GM23338 (cell line): Measurements from ENCODE around the gene ERP44. TPM values are rescaled to one million over a fixed set of nuclear protein-coding genes. Genes with fewer than 3 reads are reported as not detected.

Experiments used
- ATAC-seq: fragments of 200-7000 bp; cut with Tn5 transposase; 3 replicates; pipeline ENCODE4 v1.9.1; 2020
- DNase-seq: peaks from one replicate; pipeline ENCODE4 v3.0.0-alpha.2; 2015; ENCODE audit warnings: low spot score
- H2AFZ ChIP-seq: fragments of 200-600 bp; sonication (generic); 2 replicates; pipeline ENCODE4 v1.8.0; 2016; ENCODE audit warnings: antibody characterized with exemption, mild to moderate bottlenecking, moderate library complexity
- H3F3A ChIP-seq: fragments of 200-600 bp; sonication (generic); replicated peaks from 2 replicates; pipeline ENCODE4 v1.8.0; 2017; ENCODE audit warnings: antibody characterized with exemption, mixed run types, low read depth
- H3K27ac ChIP-seq: fragments of 200-600 bp; sonication (generic); 2 replicates; pipeline ENCODE4 v1.6.1; 2016; ENCODE audit warnings: low read depth
- H3K27me3 ChIP-seq: fragments of 200-600 bp; sonication (generic); 2 replicates; pipeline ENCODE4 v1.8.0; 2016; ENCODE audit warnings: mild to moderate bottlenecking, mixed run types, moderate library complexity; ENCODE audit not compliant: insufficient read depth
- H3K36me3 ChIP-seq: fragments of 200-600 bp; sonication (generic); 2 replicates; pipeline ENCODE4 v1.8.0; 2016; ENCODE audit warnings: mild to moderate bottlenecking; ENCODE audit not compliant: insufficient read depth
- H3K4me1 ChIP-seq: fragments of 200-600 bp; sonication (generic); 2 replicates; pipeline ENCODE4 v1.8.0; 2016; ENCODE audit warnings: mild to moderate bottlenecking, moderate library complexity; ENCODE audit not compliant: insufficient read depth
- H3K4me2 ChIP-seq: fragments of 200-600 bp; sonication (generic); 2 replicates; pipeline ENCODE4 v1.7.1; 2017; ENCODE audit warnings: mixed run types
- H3K4me3 ChIP-seq: fragments of 200-600 bp; sonication (generic); 2 replicates; pipeline ENCODE4 v1.6.1; 2016; ENCODE audit warnings: mixed run types
- H3K79me2 ChIP-seq: fragments of 200-600 bp; sonication (generic); replicated peaks from 2 replicates; pipeline ENCODE4 v1.8.0; 2017; ENCODE audit warnings: mild to moderate bottlenecking; ENCODE audit not compliant: insufficient read depth
- H3K9me2 ChIP-seq: fragments of 200-600 bp; sonication (generic); 2 replicates; pipeline ENCODE4 v1.8.0; 2017; ENCODE audit not compliant: insufficient read depth
- H4K20me1 ChIP-seq: fragments of 200-600 bp; sonication (generic); replicated peaks from 2 replicates; pipeline ENCODE4 v1.8.0; 2017; ENCODE audit warnings: mild to moderate bottlenecking; ENCODE audit not compliant: insufficient read depth
- H3K27ac Mint-ChIP-seq: 2 replicates; pipeline ENCODE4 v1.8.0; 2020; ENCODE audit warnings: inconsistent platforms, mild to moderate bottlenecking, moderate library complexity, mixed read lengths
- H3K27me3 Mint-ChIP-seq: 3 replicates; pipeline ENCODE4 v1.8.0; 2022; ENCODE audit warnings: low read depth, mild to moderate bottlenecking, moderate library complexity, mixed read lengths, inconsistent platforms; ENCODE audit not compliant: insufficient read depth, poor library complexity
- H3K36me3 Mint-ChIP-seq: 3 replicates; pipeline ENCODE4 v1.8.0; 2021; ENCODE audit warnings: low read depth, mild to moderate bottlenecking, inconsistent platforms, moderate library complexity, mixed read lengths
- H3K4me1 Mint-ChIP-seq: 3 replicates; pipeline ENCODE4 v1.8.0; 2020; ENCODE audit warnings: mild to moderate bottlenecking, inconsistent platforms, mixed read lengths
- H3K4me3 Mint-ChIP-seq: 3 replicates; pipeline ENCODE4 v1.8.0; 2021; ENCODE audit warnings: moderate library complexity, mild to moderate bottlenecking, inconsistent platforms, mixed read lengths
- H3K9me3 Mint-ChIP-seq: 3 replicates; pipeline ENCODE4 v1.8.0; 2020; ENCODE audit warnings: moderate library complexity, mild to moderate bottlenecking, inconsistent platforms, mixed read lengths
- CREB1 ChIP-seq: fragments of 250-450 bp; sonication (Bioruptor Pico); IDR thresholded peaks from 2 replicates; pipeline ENCODE4 v1.5.0; 2020; ENCODE audit warnings: low read depth, mild to moderate bottlenecking, moderate library complexity
- EZH2 ChIP-seq: fragments of 200-600 bp; sonication (generic); IDR thresholded peaks from one replicate; pipeline ENCODE4 v1.8.0; 2017; ENCODE audit warnings: antibody characterized with exemption, mild to moderate bottlenecking, low read depth; ENCODE audit not compliant: unreplicated experiment
- EZH2phosphoT487 ChIP-seq: fragments of 200-600 bp; sonication (generic); IDR thresholded peaks from one replicate; pipeline ENCODE4 v1.8.1; 2018; ENCODE audit warnings: antibody characterized with exemption; ENCODE audit not compliant: unreplicated experiment
- JUNB ChIP-seq: IDR thresholded peaks from one replicate; pipeline ENCODE4 v1.6.1; 2016; ENCODE audit warnings: antibody characterized with exemption; ENCODE audit not compliant: unreplicated experiment
- NANOG ChIP-seq: IDR thresholded peaks from 2 replicates; pipeline ENCODE4 v1.6.1; 2016; ENCODE audit warnings: antibody characterized with exemption, borderline replicate concordance
- POLR2AphosphoS5 ChIP-seq: IDR thresholded peaks from 2 replicates; pipeline ENCODE4 v1.6.1; 2016; ENCODE audit warnings: antibody characterized with exemption, low read depth
- STAT1 ChIP-seq: IDR thresholded peaks from one replicate; pipeline ENCODE4 v1.6.1; 2016; ENCODE audit warnings: antibody characterized with exemption; ENCODE audit not compliant: unreplicated experiment
- ZNF114 ChIP-seq: fragments of 250-450 bp; sonication (Bioruptor Pico); IDR thresholded peaks from 2 replicates; pipeline ENCODE4 v1.5.0; 2020; ENCODE audit warnings: mild to moderate bottlenecking, moderate library complexity
- ZNF331 ChIP-seq: fragments of 250-450 bp; sonication (Bioruptor Pico); IDR thresholded peaks from 2 replicates; pipeline ENCODE4 v1.5.0; 2020; ENCODE audit warnings: low read depth, mild to moderate bottlenecking, moderate library complexity
- polyA plus RNA-seq: library from polyadenylated mRNA; unstranded; fragments of >200 nt; fragmentation: Nextera tagmentation; extraction: Ambion mirVana; gene quantifications from 2 replicates; pipeline ENCODE4 v1.2.1, GENCODE V29; 2016
- total RNA-seq: library from RNA; depleted of rRNA; stranded (reverse); fragments of >200 nt; shearing (Covaris generic); gene quantifications from 2 replicates; pipeline ENCODE4 v1.2.3, GENCODE V29; 2014
- TF ChIP-seq, protein P1 (sequence below): fragments of 250-450 bp; sonication (Bioruptor Pico); IDR thresholded peaks from 2 replicates; pipeline ENCODE4 v1.5.0; 2020; ENCODE audit warnings: mild to moderate bottlenecking, moderate library complexity
- TF ChIP-seq, protein P2 (sequence below): IDR thresholded peaks from 2 replicates; pipeline ENCODE4 v1.6.1; 2016; ENCODE audit warnings: antibody characterized with exemption
- TF ChIP-seq, protein P3 (sequence below), 2 experiments: fragments of 200-600 bp in 1 of 2; sonication (generic) in 1 of 2; conservative IDR thresholded peaks; 2 replicates each; pipeline versions ENCODE4 v1.5.1 to v1.6.1; 2016 to 2017; ENCODE audit warnings: antibody characterized with exemption in 2 of 2, low read depth in 2 of 2, mild to moderate bottlenecking in 2 of 2, moderate library complexity in 1 of 2
- TF ChIP-seq, protein P4 (sequence below): IDR thresholded peaks from one replicate; pipeline ENCODE4 v1.6.1; 2018; ENCODE audit warnings: antibody characterized with exemption; ENCODE audit not compliant: unreplicated experiment

Gene ERP44
- total and polyA plus RNA-seq, 2 experiments from 2014 or later, result 13.0 to 24.1 TPM

DNA sequence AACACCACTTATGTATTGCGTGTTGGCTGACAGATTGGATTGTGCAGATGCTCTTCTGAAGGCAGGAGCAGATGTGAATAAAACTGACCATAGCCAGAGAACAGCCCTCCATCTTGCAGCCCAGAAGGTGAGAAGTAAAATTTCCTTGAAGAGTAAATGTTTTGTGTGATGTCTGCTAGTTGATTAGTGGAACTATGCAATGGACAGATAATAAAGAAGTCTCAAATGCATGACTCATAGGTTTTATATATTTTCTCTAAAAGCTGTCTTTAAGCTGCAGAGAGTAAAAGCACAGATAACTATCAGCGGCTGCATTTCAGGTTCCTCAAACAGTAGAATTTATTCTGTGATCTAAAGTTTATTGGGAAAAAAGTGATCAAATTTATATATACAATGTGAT lies 27.6 kb upstream of the ERP44 start:
- Histone ChIP-seq H3K79me2 (no peaks in the 10 kb centered on the region), H4K20me1 (no peaks in the 10 kb centered on the region), H3K4me2 (no peak overlapping the region), H3K4me3 (no peak overlapping the region), H3K27me3 (no peaks in the 10 kb centered on the region), H3K27ac (no peak overlapping the region), H3K4me1 (peaks cover 5% of the 10 kb centered on the region; the same call in 1 of the 2 replicates), H3K9me2 (no peaks in the 10 kb centered on the region), H2AFZ (no peak overlapping the region), H3F3A (no peaks in the 10 kb centered on the region), H3K36me3 (no peaks in the 10 kb centered on the region)
- Mint-ChIP-seq H3K4me1 (peaks cover 5% of the 10 kb centered on the region; the same call in 2 of the 3 replicates), H3K4me3 (no peak overlapping the region), H3K27ac (no peak overlapping the region), H3K36me3 (no peaks in the 10 kb centered on the region; the same call in 2 of the 3 replicates), H3K9me3 (no peaks in the 10 kb centered on the region), H3K27me3 (no peaks in the 10 kb centered on the region)
- no peak for DNase-seq
- TF ChIP-seq, protein P1, sequence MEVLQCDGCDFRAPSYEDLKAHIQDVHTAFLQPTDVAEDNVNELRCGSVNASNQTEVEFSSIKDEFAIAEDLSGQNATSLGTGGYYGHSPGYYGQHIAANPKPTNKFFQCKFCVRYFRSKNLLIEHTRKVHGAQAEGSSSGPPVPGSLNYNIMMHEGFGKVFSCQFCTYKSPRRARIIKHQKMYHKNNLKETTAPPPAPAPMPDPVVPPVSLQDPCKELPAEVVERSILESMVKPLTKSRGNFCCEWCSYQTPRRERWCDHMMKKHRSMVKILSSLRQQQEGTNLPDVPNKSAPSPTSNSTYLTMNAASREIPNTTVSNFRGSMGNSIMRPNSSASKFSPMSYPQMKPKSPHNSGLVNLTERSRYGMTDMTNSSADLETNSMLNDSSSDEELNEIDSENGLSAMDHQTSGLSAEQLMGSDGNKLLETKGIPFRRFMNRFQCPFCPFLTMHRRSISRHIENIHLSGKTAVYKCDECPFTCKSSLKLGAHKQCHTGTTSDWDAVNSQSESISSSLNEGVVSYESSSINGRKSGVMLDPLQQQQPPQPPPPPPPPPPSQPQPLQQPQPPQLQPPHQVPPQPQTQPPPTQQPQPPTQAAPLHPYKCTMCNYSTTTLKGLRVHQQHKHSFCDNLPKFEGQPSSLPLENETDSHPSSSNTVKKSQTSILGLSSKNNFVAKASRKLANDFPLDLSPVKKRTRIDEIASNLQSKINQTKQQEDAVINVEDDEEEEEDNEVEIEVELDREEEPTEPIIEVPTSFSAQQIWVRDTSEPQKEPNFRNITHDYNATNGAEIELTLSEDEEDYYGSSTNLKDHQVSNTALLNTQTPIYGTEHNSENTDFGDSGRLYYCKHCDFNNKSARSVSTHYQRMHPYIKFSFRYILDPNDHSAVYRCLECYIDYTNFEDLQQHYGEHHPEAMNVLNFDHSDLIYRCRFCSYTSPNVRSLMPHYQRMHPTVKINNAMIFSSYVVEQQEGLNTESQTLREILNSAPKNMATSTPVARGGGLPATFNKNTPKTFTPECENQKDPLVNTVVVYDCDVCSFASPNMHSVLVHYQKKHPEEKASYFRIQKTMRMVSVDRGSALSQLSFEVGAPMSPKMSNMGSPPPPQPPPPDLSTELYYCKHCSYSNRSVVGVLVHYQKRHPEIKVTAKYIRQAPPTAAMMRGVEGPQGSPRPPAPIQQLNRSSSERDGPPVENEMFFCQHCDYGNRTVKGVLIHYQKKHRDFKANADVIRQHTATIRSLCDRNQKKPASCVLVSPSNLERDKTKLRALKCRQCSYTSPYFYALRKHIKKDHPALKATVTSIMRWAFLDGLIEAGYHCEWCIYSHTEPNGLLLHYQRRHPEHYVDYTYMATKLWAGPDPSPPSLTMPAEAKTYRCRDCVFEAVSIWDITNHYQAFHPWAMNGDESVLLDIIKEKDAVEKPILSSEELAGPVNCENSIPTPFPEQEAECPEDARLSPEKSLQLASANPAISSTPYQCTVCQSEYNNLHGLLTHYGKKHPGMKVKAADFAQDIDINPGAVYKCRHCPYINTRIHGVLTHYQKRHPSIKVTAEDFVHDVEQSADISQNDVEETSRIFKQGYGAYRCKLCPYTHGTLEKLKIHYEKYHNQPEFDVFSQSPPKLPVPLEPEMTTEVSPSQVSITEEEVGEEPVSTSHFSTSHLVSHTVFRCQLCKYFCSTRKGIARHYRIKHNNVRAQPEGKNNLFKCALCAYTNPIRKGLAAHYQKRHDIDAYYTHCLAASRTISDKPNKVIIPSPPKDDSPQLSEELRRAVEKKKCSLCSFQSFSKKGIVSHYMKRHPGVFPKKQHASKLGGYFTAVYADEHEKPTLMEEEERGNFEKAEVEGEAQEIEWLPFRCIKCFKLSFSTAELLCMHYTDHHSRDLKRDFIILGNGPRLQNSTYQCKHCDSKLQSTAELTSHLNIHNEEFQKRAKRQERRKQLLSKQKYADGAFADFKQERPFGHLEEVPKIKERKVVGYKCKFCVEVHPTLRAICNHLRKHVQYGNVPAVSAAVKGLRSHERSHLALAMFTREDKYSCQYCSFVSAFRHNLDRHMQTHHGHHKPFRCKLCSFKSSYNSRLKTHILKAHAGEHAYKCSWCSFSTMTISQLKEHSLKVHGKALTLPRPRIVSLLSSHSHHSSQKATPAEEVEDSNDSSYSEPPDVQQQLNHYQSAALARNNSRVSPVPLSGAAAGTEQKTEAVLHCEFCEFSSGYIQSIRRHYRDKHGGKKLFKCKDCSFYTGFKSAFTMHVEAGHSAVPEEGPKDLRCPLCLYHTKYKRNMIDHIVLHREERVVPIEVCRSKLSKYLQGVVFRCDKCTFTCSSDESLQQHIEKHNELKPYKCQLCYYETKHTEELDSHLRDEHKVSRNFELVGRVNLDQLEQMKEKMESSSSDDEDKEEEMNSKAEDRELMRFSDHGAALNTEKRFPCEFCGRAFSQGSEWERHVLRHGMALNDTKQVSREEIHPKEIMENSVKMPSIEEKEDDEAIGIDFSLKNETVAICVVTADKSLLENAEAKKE (CRISPR knock-in tag), result no peak
- TF ChIP-seq ZNF114 (CRISPR knock-in tag), result no peak
- no peak for TF ChIP-seq EZH2
- TF ChIP-seq STAT1, result no peak
- TF ChIP-seq CREB1 (CRISPR knock-in tag), result no peak
- TF ChIP-seq, protein P2, sequence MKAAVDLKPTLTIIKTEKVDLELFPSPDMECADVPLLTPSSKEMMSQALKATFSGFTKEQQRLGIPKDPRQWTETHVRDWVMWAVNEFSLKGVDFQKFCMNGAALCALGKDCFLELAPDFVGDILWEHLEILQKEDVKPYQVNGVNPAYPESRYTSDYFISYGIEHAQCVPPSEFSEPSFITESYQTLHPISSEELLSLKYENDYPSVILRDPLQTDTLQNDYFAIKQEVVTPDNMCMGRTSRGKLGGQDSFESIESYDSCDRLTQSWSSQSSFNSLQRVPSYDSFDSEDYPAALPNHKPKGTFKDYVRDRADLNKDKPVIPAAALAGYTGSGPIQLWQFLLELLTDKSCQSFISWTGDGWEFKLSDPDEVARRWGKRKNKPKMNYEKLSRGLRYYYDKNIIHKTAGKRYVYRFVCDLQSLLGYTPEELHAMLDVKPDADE, result no peak
- no peak for TF ChIP-seq POLR2AphosphoS5
- TF ChIP-seq, protein P3, sequence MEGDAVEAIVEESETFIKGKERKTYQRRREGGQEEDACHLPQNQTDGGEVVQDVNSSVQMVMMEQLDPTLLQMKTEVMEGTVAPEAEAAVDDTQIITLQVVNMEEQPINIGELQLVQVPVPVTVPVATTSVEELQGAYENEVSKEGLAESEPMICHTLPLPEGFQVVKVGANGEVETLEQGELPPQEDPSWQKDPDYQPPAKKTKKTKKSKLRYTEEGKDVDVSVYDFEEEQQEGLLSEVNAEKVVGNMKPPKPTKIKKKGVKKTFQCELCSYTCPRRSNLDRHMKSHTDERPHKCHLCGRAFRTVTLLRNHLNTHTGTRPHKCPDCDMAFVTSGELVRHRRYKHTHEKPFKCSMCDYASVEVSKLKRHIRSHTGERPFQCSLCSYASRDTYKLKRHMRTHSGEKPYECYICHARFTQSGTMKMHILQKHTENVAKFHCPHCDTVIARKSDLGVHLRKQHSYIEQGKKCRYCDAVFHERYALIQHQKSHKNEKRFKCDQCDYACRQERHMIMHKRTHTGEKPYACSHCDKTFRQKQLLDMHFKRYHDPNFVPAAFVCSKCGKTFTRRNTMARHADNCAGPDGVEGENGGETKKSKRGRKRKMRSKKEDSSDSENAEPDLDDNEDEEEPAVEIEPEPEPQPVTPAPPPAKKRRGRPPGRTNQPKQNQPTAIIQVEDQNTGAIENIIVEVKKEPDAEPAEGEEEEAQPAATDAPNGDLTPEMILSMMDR (conservative IDR thresholded peaks at IDR 0.05; ENCODE audit: low read depth in 2 of 2), result no peak
- TF ChIP-seq, protein P4, sequence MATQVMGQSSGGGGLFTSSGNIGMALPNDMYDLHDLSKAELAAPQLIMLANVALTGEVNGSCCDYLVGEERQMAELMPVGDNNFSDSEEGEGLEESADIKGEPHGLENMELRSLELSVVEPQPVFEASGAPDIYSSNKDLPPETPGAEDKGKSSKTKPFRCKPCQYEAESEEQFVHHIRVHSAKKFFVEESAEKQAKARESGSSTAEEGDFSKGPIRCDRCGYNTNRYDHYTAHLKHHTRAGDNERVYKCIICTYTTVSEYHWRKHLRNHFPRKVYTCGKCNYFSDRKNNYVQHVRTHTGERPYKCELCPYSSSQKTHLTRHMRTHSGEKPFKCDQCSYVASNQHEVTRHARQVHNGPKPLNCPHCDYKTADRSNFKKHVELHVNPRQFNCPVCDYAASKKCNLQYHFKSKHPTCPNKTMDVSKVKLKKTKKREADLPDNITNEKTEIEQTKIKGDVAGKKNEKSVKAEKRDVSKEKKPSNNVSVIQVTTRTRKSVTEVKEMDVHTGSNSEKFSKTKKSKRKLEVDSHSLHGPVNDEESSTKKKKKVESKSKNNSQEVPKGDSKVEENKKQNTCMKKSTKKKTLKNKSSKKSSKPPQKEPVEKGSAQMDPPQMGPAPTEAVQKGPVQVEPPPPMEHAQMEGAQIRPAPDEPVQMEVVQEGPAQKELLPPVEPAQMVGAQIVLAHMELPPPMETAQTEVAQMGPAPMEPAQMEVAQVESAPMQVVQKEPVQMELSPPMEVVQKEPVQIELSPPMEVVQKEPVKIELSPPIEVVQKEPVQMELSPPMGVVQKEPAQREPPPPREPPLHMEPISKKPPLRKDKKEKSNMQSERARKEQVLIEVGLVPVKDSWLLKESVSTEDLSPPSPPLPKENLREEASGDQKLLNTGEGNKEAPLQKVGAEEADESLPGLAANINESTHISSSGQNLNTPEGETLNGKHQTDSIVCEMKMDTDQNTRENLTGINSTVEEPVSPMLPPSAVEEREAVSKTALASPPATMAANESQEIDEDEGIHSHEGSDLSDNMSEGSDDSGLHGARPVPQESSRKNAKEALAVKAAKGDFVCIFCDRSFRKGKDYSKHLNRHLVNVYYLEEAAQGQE, result no peak
- no peak for TF ChIP-seq ZNF331
- TF ChIP-seq EZH2phosphoT487, result no peak
- TF ChIP-seq JUNB, result no peak
- no peak for TF ChIP-seq NANOG
- ATAC-seq, result no peak
